K562 (cell line): ENCODE results near the gene PALLD. TPM values are rescaled to one million over a fixed set of nuclear protein-coding genes. Genes with fewer than 3 reads are reported as not detected.

Experiments
- CHD1 ChIP-seq: fragments of 200-600 bp; sonication (generic); IDR thresholded peaks from one replicate; pipeline ENCODE4 v1.6.1; 2012; ENCODE audit warnings: mild to moderate bottlenecking, moderate library complexity, low read length, inconsistent platforms
- CREB3 ChIP-seq: fragments of 450-650 bp; conservative IDR thresholded peaks from 2 replicates; pipeline ENCODE4 v1.6.1; 2016; ENCODE audit warnings: missing genetic modification characterization, low read depth, mild to moderate bottlenecking, missing compliant biosample characterization, moderate library complexity
- GATAD2B ChIP-seq: fragments of 450-650 bp; IDR thresholded peaks from 2 replicates; pipeline ENCODE4 v1.6.1; 2017; ENCODE audit warnings: mild to moderate bottlenecking, borderline replicate concordance
- HLTF ChIP-seq: fragments of 450-650 bp; IDR thresholded peaks from 2 replicates; pipeline ENCODE4 v1.6.1; 2016
- MAFG ChIP-seq: fragments of 450-650 bp; conservative IDR thresholded peaks from 2 replicates; pipeline ENCODE4 v1.6.1; 2016; ENCODE audit warnings: missing genetic modification characterization, missing compliant biosample characterization
- POLR3G ChIP-seq: IDR thresholded peaks from 2 replicates; pipeline ENCODE4 v1.6.1; 2011; ENCODE audit not compliant: insufficient read length, insufficient replicate concordance; ENCODE audit errors: extremely low read depth
- SMAD3 ChIP-seq: fragments of 450-650 bp; formaldehyde crosslinking; conservative IDR thresholded peaks from 2 replicates; pipeline ENCODE4 v1.4.0; 2020; ENCODE audit warnings: mild to moderate bottlenecking
- SRSF3 ChIP-seq: fragments of 200-400 bp; formaldehyde crosslinking; IDR thresholded peaks from 2 replicates; pipeline ENCODE4 v1.6.1; 2016; ENCODE audit warnings: mild to moderate bottlenecking, low read length, moderate library complexity; ENCODE audit not compliant: insufficient read depth
- STAT6 ChIP-seq: sonication (generic); formaldehyde crosslinking; IDR thresholded peaks from 2 replicates; pipeline ENCODE4 v1.8.1; 2023; ENCODE audit warnings: mild to moderate bottlenecking, missing genetic modification reagents
- TAF7 ChIP-seq: fragments of 450-650 bp; IDR thresholded peaks from 2 replicates; pipeline ENCODE4 v1.6.1; 2016; ENCODE audit warnings: missing genetic modification characterization, missing compliant biosample characterization
- polyA plus RNA-seq, 8 experiments: library from polyadenylated mRNA; depleted of rRNA in 4 of 8; stranded (reverse) in 5 of 8; unstranded in 3 of 8; fragments of >200 nt; fragmentation: Nextera tagmentation in 2 of 8; fragmentation: Illumina TruSeq in 1 of 8; extraction: Ambion mirVana in 2 of 8; extraction: Trizol in 1 of 8; gene quantifications; 2 replicates each; pipeline versions ENCODE4 v1.2.1 to v1.2.3, GENCODE V29; 2011 to 2014; ENCODE audit warnings: inconsistent platforms in 1 of 8, missing spikeins in 1 of 8
- total RNA-seq, 7 experiments: library from RNA; depleted of rRNA in 6 of 7; stranded (reverse); fragments of >200 nt in 6 of 7; fragmentation: Illumina TruSeq in 2 of 7; extraction: Trizol in 2 of 7; gene quantifications; 2 replicates each; pipeline versions ENCODE4 v1.2.1 to v1.2.3, GENCODE V29; 2011 to 2021; ENCODE audit warnings: low replicate concordance in 1 of 7
- TF ChIP-seq, protein P1 (sequence below), 2 experiments: fragments of 450-650 bp in 1 of 2; sonication (generic) in 1 of 2; formaldehyde crosslinking in 1 of 2; IDR thresholded peaks in 1 of 2; conservative IDR thresholded peaks in 1 of 2; 2 replicates each; pipeline versions ENCODE4 v1.6.1 to v1.8.1; 2016 to 2023; ENCODE audit warnings: mild to moderate bottlenecking in 2 of 2, moderate library complexity in 2 of 2, inconsistent platforms in 1 of 2, missing genetic modification reagents in 1 of 2
- TF ChIP-seq, protein P2 (sequence below): fragments of 450-650 bp; IDR thresholded peaks from 2 replicates; pipeline ENCODE4 v1.6.1; 2016; ENCODE audit warnings: missing biosample characterization, missing genetic modification characterization

The PALLD gene
- total and polyA plus RNA-seq, 9 of the 15 experiments (the other 6 are each of a cell fraction or from before 2014, with no cell fraction given): 0.01 to 0.35 (median 0.06) TPM; not detected in 3

GRCh38 chr4:168847771-168848502 is 351.1 kb downstream of the PALLD start (continued):
- no peak for TF ChIP-seq STAT6 (CRISPR knock-in tag)
- TF ChIP-seq, protein P1, sequence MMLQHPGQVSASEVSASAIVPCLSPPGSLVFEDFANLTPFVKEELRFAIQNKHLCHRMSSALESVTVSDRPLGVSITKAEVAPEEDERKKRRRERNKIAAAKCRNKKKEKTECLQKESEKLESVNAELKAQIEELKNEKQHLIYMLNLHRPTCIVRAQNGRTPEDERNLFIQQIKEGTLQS (IDR thresholded peaks at IDR 0.05): no peak
- TF ChIP-seq, protein P1 (CRISPR knock-in tag; conservative IDR thresholded peaks at IDR 0.05): no peak
- no peak for TF ChIP-seq HLTF
- TF ChIP-seq CREB3 (tag): no peak
- TF ChIP-seq SRSF3: no peak
- 0 out of 2 replicates have a peak, but pooled peaks have one; percentile 6 for TF ChIP-seq MAFG (tag)
- TF ChIP-seq TAF7 (tag): no peak
- no peak for TF ChIP-seq POLR3G
- TF ChIP-seq, protein P2, sequence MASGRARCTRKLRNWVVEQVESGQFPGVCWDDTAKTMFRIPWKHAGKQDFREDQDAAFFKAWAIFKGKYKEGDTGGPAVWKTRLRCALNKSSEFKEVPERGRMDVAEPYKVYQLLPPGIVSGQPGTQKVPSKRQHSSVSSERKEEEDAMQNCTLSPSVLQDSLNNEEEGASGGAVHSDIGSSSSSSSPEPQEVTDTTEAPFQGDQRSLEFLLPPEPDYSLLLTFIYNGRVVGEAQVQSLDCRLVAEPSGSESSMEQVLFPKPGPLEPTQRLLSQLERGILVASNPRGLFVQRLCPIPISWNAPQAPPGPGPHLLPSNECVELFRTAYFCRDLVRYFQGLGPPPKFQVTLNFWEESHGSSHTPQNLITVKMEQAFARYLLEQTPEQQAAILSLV (tag): no peak
- TF ChIP-seq SMAD3 (CRISPR knock-in tag): no peak
- TF ChIP-seq CHD1: no peak
- no peak for TF ChIP-seq GATAD2B
